Fibroblast of lung (primary cell): ENCODE results near the gene LRRC3C. TPM values are rescaled to one million over a fixed set of nuclear protein-coding genes. Genes with fewer than 3 reads are reported as not detected.

ENCODE experiments used
- DNase-seq, 2 donors: peaks; one replicate each; pipeline versions ENCODE4 v3.0.0 to v3.0.0-alpha.2; 2010; ENCODE audit warnings: low read depth in 2 of 2
- H2AFZ ChIP-seq: 2 replicates; pipeline ENCODE4 v1.5.1; 2012; ENCODE audit warnings: low read length, control low read depth, inconsistent platforms
- H3K27ac ChIP-seq: 2 replicates; pipeline ENCODE4 v1.5.1; 2011; ENCODE audit warnings: low read length, control low read depth; ENCODE audit not compliant: insufficient read depth
- H3K27me3 ChIP-seq: 2 replicates; pipeline ENCODE4 v1.5.1; 2011; ENCODE audit warnings: mild to moderate bottlenecking, low read length; ENCODE audit not compliant: control insufficient read depth, insufficient read depth
- H3K36me3 ChIP-seq: 2 replicates; pipeline ENCODE4 v1.5.1; 2011; ENCODE audit warnings: low read length; ENCODE audit not compliant: control insufficient read depth, insufficient read depth
- H3K4me1 ChIP-seq: 2 replicates; pipeline ENCODE4 v1.5.1; 2011; ENCODE audit warnings: low read length; ENCODE audit not compliant: control insufficient read depth, insufficient read depth; ENCODE audit errors: extremely low read depth
- H3K4me2 ChIP-seq: 2 replicates; pipeline ENCODE4 v1.5.1; 2011; ENCODE audit warnings: low read length, control low read depth; ENCODE audit not compliant: insufficient read depth; ENCODE audit errors: extremely low read depth
- H3K4me3 ChIP-seq, 4 experiments: fragments of 200-600 bp in 1 of 4; sonication (generic) in 1 of 4; replicated peaks in 1 of 4; 2 replicates each; pipeline ENCODE4 v1.5.1; 2011 to 2016; ENCODE audit warnings: low read length in 4 of 4, low read depth in 3 of 4, mild to moderate bottlenecking in 3 of 4, control low read depth in 2 of 4, inconsistent platforms in 1 of 4, mixed read lengths in 1 of 4; ENCODE audit not compliant: insufficient read depth in 1 of 4; ENCODE audit errors: control extremely low read depth in 1 of 4
- H3K79me2 ChIP-seq: 2 replicates; pipeline ENCODE4 v1.5.1; 2012; ENCODE audit warnings: mild to moderate bottlenecking, low read length, inconsistent platforms; ENCODE audit not compliant: control insufficient read depth, insufficient read depth
- H3K9ac ChIP-seq: 2 replicates; pipeline ENCODE4 v1.5.1; 2011; ENCODE audit warnings: mild to moderate bottlenecking, low read length, control low read depth; ENCODE audit not compliant: insufficient read depth
- H3K9me3 ChIP-seq: 2 replicates; pipeline ENCODE4 v1.5.1; 2012; ENCODE audit warnings: low read depth, low read length; ENCODE audit not compliant: control insufficient read depth, insufficient read depth
- H4K20me1 ChIP-seq: 2 replicates; pipeline ENCODE4 v1.5.1; 2011; ENCODE audit warnings: low read length; ENCODE audit not compliant: control insufficient read depth, insufficient read depth; ENCODE audit errors: extremely low read depth
- EZH2 ChIP-seq: IDR thresholded peaks from 2 replicates; pipeline ENCODE4 v1.5.1; 2012; ENCODE audit warnings: low read length, control low read depth, mild to moderate bottlenecking; ENCODE audit errors: missing control alignments
- polyA plus RNA-seq, 2 donors: library from polyadenylated mRNA; depleted of rRNA in 1 of 2; stranded (reverse) in 1 of 2; unstranded in 1 of 2; fragments of >200 nt; gene quantifications; 2 replicates each; pipeline ENCODE4 v1.2.1, GENCODE V29; 2011 to 2012; ENCODE audit warnings: missing spikeins in 1 of 2
- total RNA-seq: library from RNA; depleted of rRNA; stranded (reverse); fragments of >200 nt; gene quantifications from 2 replicates; pipeline ENCODE4 v1.2.1, GENCODE V29; 2014
- TF ChIP-seq, protein P1 (sequence below), 2 donors: IDR thresholded peaks in 1 of 2; conservative IDR thresholded peaks in 1 of 2; 1 replicate in 1 of 2; 2 replicates in 1 of 2; pipeline ENCODE4 v1.5.1; 2011 to 2012; ENCODE audit warnings: low read length in 2 of 2, control low read depth in 1 of 2, inconsistent platforms in 1 of 2, low read depth in 1 of 2, mild to moderate bottlenecking in 1 of 2

Gene LRRC3C
- total and polyA plus RNA-seq, 2 donors (not counting 1 experiment from before 2014, with no cell fraction given): not detected

DNA sequence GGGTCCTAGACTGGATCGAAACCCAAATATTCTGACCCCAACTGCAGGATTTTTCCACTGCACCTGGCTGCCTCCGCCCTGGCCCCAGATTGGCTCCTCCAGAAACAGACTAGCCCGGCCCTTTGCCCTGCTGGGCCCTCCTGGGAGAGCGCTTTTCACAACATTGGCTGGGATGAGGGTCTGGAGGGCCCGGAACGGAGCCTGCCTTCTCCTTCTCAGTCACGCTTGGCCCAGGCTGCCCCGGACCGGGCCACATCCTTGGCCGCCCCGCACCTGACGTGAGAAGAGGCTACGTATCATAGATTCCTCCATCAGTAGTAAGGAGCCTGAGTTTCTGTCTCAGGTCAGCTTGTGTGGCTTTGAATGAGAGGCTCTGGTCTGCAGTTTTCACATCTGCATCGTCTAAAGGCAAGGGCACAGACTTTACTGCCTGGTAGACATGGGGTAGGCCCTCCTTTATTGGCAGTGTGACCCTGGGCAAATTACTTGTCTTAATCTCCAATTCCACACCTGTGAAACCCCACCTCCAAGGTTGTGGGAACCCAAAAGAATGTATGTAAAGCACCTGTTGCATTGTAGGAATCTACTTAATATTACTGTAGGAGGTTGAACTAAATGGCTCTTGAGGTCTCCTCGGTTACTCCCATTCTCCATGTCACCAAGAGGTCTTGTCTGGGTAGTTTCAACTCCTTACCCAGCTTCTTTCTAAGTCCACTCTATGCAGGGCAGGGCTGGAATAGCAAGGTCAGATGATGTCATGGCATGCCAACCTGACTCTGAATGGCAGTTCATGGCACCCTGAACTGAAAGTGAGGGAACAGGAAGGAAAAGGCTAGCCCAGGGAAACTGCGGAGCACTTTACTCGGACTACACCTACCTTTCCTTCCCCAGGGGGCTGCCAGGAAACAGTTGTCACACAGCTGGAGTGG lies 661 bp downstream of the LRRC3C start:
- Histone ChIP-seq H3K9ac (peak overlapping the region; percentile 33), H3K9me3 (no peaks in the 10 kb centered on the region), H4K20me1 (no peaks in the 10 kb centered on the region), H3K27ac (peak overlapping the region; percentile 89), H3K79me2 (peaks cover 30% of the 10 kb centered on the region), H3K4me2 (peak overlapping the region; percentile 98), H3K27me3 (no peaks in the 10 kb centered on the region), H3K4me1 (peaks cover 37% of the 10 kb centered on the region), H2AFZ (peak overlapping the region; percentile 84), H3K36me3 (peaks cover 3% of the 10 kb centered on the region), H3K4me3 (peak overlapping the region; percentile 57 to 95 (median 78))
- DNase-seq: peak in 1 of 2 donors; percentile 23
- TF ChIP-seq, protein P1, sequence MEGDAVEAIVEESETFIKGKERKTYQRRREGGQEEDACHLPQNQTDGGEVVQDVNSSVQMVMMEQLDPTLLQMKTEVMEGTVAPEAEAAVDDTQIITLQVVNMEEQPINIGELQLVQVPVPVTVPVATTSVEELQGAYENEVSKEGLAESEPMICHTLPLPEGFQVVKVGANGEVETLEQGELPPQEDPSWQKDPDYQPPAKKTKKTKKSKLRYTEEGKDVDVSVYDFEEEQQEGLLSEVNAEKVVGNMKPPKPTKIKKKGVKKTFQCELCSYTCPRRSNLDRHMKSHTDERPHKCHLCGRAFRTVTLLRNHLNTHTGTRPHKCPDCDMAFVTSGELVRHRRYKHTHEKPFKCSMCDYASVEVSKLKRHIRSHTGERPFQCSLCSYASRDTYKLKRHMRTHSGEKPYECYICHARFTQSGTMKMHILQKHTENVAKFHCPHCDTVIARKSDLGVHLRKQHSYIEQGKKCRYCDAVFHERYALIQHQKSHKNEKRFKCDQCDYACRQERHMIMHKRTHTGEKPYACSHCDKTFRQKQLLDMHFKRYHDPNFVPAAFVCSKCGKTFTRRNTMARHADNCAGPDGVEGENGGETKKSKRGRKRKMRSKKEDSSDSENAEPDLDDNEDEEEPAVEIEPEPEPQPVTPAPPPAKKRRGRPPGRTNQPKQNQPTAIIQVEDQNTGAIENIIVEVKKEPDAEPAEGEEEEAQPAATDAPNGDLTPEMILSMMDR (conservative IDR thresholded peaks at IDR 0.05 in 1 of 2, IDR thresholded peaks at IDR 0.05 in 1 of 2; ENCODE audit: low read depth in 1 of 2, low read length in 2 of 2): no peak
- no peak for TF ChIP-seq EZH2

DNA sequence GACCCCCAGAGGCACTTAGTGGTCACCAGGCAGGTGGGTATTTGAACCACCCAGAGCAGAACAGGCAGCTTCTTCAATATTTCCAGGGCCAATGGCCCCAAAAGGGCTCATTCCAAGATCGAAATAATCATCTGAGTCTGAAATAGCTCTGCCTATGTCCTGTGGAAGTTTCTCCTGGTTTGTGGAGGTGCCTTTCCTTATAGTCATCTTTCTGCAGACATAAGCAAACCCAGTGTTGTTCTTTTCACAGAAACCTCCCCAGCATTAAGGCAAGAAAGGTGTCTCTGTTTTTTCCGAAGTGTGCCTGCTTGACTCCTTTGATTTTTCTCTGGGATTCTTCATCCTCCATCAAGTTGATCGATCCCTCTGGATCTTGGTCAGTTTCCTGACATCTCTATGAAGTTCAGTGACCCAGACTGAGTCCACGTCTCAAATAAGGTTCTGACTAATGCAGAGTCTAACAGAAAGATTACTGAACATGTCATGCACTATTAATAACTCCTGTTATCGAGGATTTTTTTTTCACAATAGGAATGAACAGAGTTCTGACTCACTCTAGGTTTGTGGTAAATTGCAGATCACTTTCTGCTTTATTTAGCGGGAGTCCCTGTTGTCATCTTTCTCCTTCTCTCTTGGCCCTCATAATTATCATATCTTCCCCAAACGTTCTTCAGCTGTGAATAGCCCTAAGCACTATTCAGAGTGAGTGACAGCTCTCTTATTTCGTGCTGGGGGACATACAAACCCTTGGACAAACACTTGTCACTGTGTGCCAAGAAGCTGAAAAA lies 1.5 kb downstream of the LRRC3C start:
- no peaks in the 10 kb centered on the region for H3K27me3 ChIP-seq
- H3K9ac ChIP-seq: peak overlapping the region; percentile 33
- peaks cover 35% of the 10 kb centered on the region for H3K4me1 ChIP-seq
- no peaks in the 10 kb centered on the region for H3K36me3 ChIP-seq
- peak overlapping the region; percentile 98 for H3K4me2 ChIP-seq
- TF ChIP-seq EZH2: no peak
- TF ChIP-seq, protein P1 (conservative IDR thresholded peaks at IDR 0.05 in 1 of 2, IDR thresholded peaks at IDR 0.05 in 1 of 2; ENCODE audit: low read depth in 1 of 2, low read length in 2 of 2): no peak
- peak; percentile 89 to 95 for DNase-seq
- peak overlapping the region in 1 of 4 experiments; percentile 13 for H3K4me3 ChIP-seq
- H3K9me3 ChIP-seq: no peaks in the 10 kb centered on the region
- no peak overlapping the region for H2AFZ ChIP-seq
- peak overlapping the region; percentile 89 for H3K27ac ChIP-seq
- no peaks in the 10 kb centered on the region for H4K20me1 ChIP-seq
- peaks cover 25% of the 10 kb centered on the region for H3K79me2 ChIP-seq
